Metanephros (tissue), 1 donor: ENCODE data around the gene STOM. TPM values are rescaled to one million over a fixed set of nuclear protein-coding genes. Genes with fewer than 3 reads are reported as not detected.

Experiments
- total RNA-seq: library from RNA; depleted of rRNA; stranded (reverse); fragments of >200 nt; gene quantifications from one replicate; pipeline ENCODE4 v1.2.3, GENCODE V29; 2014

The STOM gene
- 124 TPM for total RNA-seq

GRCh38 chr9:121369595-121370265 lies at the start of gene STOM:
STOM (minus strand) TSS chr9:121370250; CDS start chr9:121370187, 63 bp downstream.

Other genes with a start within 250 kb of the STOM start
- gene RAB14, start 168.4 kb downstream of the STOM start, total RNA-seq, result 57.0 TPM
- 262 TPM for gene GSN, start 102.1 kb downstream of the STOM start, total RNA-seq
- gene GGTA1, start 129.6 kb upstream of the STOM start, total RNA-seq, result 4.6 TPM